ENCODE data around the gene TCF4.

TCF4 gene

DNA sequence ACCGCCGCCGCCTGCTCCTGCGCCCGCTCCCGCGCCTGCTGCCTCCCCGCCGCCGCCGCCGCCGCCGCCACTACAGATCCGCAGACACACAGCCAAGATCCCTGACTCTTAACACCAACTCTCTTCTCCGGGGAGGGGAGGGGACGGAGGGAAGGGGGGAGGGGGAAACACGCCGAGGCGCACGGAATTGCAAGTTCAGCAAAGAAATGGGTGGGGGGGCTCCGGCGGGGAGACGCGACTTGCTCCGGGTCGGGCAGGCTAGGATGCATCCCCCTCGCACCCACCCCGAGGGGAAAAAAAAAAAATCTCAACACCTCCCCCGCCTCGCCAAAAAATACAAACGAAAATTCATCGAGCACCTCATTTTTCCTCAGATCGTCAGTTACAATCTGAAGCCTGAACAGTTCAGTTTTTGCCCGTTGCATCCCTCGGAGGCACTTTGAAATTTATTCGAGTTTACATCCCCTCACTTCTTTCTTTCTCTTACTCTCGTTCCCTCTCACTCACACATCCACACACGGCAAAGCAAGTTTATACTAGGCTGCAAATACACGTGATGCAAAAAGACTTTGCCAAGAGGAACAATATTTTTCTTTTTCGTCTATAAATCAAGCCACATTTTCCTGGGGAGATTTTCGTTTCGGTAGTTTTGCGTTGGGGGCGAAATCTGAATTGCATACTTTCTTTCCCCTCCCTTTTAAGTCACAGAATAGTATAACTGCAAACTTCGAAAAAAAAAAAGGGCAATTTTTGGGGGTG is at the start of gene TCF4:
Gene TCF4 (minus strand): TSS at position 82 of the 759 bp plus-strand sequence. CDS start 1,076 bp downstream, outside the sequence.
- H3K4me3 ChIP-seq (ENCODE audit: low read depth, low read length) = peak within 1 kb of the TSS; percentile 42
- TF ChIP-seq, protein P1, sequence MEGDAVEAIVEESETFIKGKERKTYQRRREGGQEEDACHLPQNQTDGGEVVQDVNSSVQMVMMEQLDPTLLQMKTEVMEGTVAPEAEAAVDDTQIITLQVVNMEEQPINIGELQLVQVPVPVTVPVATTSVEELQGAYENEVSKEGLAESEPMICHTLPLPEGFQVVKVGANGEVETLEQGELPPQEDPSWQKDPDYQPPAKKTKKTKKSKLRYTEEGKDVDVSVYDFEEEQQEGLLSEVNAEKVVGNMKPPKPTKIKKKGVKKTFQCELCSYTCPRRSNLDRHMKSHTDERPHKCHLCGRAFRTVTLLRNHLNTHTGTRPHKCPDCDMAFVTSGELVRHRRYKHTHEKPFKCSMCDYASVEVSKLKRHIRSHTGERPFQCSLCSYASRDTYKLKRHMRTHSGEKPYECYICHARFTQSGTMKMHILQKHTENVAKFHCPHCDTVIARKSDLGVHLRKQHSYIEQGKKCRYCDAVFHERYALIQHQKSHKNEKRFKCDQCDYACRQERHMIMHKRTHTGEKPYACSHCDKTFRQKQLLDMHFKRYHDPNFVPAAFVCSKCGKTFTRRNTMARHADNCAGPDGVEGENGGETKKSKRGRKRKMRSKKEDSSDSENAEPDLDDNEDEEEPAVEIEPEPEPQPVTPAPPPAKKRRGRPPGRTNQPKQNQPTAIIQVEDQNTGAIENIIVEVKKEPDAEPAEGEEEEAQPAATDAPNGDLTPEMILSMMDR (IDR thresholded peaks at IDR 0.05; ENCODE audit: control insufficient read depth, extremely low read depth, insufficient read depth) = no peak
- no peak for DNase-seq (ENCODE audit: low read depth)

DNA sequence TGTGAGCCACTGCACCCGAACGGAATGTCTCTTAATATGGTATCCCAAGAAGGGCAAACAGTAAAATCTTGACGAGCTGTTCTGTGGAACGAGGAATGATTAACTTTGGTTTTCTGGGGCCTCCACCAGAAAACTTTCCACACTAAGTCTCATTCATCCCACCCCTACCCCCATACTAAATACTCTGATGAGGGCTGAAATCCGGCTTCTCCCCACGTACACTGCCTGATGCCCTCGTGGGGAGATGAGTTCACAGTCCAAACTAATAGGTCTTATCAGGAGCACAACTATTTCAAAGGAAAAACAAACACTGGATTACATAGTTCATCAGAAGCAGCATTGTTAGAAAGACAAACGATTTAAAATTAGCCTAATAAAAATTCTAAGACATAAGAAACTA is 49.2 kb upstream of the TCF4 start:
- TF ChIP-seq, protein P1 (IDR thresholded peaks at IDR 0.05; ENCODE audit: control insufficient read depth, extremely low read depth, insufficient read depth) = no peak
- no peak for DNase-seq (ENCODE audit: low read depth)
- no peak overlapping the region for H3K4me3 ChIP-seq (ENCODE audit: low read depth, low read length)

DNA sequence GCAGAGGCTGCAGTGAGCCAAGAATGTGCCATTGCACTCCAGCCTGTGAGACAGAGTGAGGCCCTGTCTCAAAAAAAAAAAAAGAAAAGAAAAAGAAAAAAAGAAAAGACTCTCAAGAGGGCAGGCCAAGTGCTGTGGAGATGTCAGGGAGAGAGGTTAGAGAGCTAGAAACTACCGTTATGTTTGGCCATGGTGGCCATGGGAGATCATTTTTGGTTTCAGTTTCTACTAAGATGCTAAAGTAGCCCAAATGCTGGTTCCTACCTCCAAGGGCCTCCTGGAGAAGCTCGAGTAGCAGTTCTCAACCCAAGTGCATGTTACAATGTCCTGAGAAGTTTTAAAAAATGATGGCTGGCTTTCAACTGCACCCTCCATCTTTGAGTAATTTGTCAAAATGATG is 47.4 kb upstream of the TCF4 start:
- TF ChIP-seq, protein P1 (IDR thresholded peaks at IDR 0.05; ENCODE audit: control insufficient read depth, extremely low read depth, insufficient read depth) = no peak
- no peak overlapping the region for H3K4me3 ChIP-seq (ENCODE audit: low read depth, low read length)
- no peak for DNase-seq (ENCODE audit: low read depth)

DNA sequence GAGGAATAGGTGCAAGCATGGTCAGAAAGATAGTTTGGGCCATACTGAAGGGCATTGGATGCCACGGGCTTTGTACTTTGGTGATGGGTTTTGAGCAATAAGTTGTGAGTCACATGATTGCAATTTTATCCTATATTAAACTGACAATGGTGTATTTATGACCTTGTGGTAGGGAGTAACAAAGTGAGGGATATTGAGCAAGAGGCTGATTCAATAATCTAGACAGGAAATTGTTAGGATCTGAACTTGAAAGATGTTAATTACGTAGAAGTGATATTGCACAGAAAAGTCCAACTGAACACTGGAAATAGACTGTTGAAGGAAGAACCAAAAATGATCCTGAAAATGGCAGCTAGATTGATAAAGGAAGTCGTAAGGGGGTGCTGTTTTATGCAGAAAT is 46.6 kb upstream of the TCF4 start:
- TF ChIP-seq, protein P1 (IDR thresholded peaks at IDR 0.05; ENCODE audit: control insufficient read depth, extremely low read depth, insufficient read depth) = no peak
- no peak overlapping the region for H3K4me3 ChIP-seq (ENCODE audit: low read depth, low read length)
- no peak for DNase-seq (ENCODE audit: low read depth)

DNA sequence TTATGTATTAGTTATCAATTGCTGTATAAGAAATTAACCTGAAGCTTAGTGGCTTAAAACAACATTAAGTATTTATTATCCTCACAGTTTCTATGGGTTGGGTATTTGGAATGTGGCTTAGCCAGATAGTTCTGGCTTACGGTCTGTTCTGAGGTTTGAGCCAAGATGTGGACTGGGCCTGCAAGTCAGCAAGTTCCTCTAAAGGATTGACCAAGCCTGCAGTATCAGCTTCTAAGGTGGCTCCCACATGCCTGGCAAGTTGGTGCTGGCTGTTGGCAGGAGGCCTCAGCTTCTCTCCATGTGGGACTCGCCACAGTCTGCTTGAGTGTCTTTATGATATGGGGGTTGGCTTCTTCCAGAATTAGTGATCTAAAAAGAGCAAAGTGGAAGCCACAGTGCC is 45.0 kb upstream of the TCF4 start:
- no peak overlapping the region for H3K4me3 ChIP-seq (ENCODE audit: low read depth, low read length)
- DNase-seq (ENCODE audit: low read depth) = no peak
- TF ChIP-seq, protein P1 (IDR thresholded peaks at IDR 0.05; ENCODE audit: control insufficient read depth, extremely low read depth, insufficient read depth) = no peak

DNA sequence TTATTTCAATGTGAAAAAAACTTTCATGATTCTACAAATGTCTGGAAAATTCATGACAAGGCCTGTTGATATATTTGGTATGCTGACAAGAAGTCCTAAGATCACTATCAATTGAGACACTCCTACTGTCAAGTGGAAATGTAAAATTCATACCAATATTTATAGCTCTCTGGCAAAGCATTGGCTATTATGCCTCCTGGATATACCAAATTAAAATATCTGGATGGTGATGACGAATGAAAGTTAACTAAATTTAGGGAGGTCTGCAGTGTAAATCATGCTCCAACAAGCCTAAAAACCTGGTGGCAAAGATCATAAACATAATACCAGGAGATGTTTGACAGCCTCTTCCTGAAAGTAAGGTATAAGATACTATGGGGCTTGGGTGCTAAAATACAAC is 41.1 kb upstream of the TCF4 start:
- no peak overlapping the region for H3K4me3 ChIP-seq (ENCODE audit: low read depth, low read length)
- no peak for DNase-seq (ENCODE audit: low read depth)
- TF ChIP-seq, protein P1 (IDR thresholded peaks at IDR 0.05; ENCODE audit: control insufficient read depth, extremely low read depth, insufficient read depth) = no peak

DNA sequence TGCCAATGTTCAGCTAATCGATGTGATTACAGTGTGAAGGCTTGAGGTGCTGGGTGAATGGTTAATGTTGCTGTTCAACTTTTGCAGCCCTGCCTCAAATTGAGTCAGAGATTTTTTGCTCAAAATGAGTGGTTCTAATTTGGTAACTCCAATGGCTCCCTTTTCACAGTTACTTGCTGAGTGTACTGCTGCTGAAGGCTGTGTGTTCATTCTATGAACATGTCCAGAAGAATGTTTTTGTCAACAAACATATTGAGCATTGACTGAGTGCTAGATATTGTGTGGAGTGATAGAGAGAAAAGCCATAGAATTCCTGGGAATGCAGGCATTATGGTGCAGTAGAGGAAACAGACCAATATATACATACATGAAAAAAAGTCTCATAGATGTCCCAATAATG is 39.0 kb upstream of the TCF4 start:
- DNase-seq (ENCODE audit: low read depth) = no peak
- no peak overlapping the region for H3K4me3 ChIP-seq (ENCODE audit: low read depth, low read length)
- TF ChIP-seq, protein P1 (IDR thresholded peaks at IDR 0.05; ENCODE audit: control insufficient read depth, extremely low read depth, insufficient read depth) = no peak
